Right lobe of liver (tissue), 6 donors: ENCODE data around the gene SNRNP200. TPM values are rescaled to one million over a fixed set of nuclear protein-coding genes. Genes with fewer than 3 reads are reported as not detected.

Experiments
- ATAC-seq, 4 donors: fragments of 200-7000 bp; cut with Tn5 transposase; one replicate each; pipeline ENCODE4 v1.9.1; 2020; ENCODE audit warnings: mild to moderate bottlenecking in 4 of 4, moderate library complexity in 4 of 4
- DNase-seq, 3 donors: peaks; one replicate each; pipeline ENCODE4 v3.0.0-alpha.2; 2020
- H3K27ac ChIP-seq, 3 donors: fragments of 200-600 bp; one replicate each; pipeline ENCODE4 v1.8.0; 2022
- H3K27me3 ChIP-seq, 2 donors: fragments of 200-600 bp; one replicate each; pipeline ENCODE4 v1.8.0; 2022
- H3K36me3 ChIP-seq, 4 donors: fragments of 200-600 bp; sonication (generic) in 1 of 4; one replicate each; pipeline versions ENCODE4 v1.5.1 to v1.8.0; 2017 to 2022; ENCODE audit warnings: control low read depth in 1 of 4
- H3K4me1 ChIP-seq, 4 donors: fragments of 200-600 bp; sonication (generic) in 1 of 4; one replicate each; pipeline versions ENCODE4 v1.5.1 to v1.8.0; 2017 to 2022; ENCODE audit warnings: control low read depth in 1 of 4
- H3K4me3 ChIP-seq, 3 donors: fragments of 200-600 bp; one replicate each; pipeline ENCODE4 v1.8.0; 2022
- H3K9me3 ChIP-seq, 4 donors: fragments of 200-600 bp; sonication (generic) in 1 of 4; one replicate each; pipeline versions ENCODE4 v1.5.1 to v1.8.0; 2017 to 2022; ENCODE audit warnings: control low read depth in 1 of 4
- POLR2A ChIP-seq: fragments of 450-650 bp; IDR thresholded peaks from one replicate; pipeline ENCODE4 v1.6.1; 2017; ENCODE audit warnings: antibody characterized with exemption, mild to moderate bottlenecking
- WGBS: methylation state at CpG from one replicate; pipeline ENCODE4 v1.1.6; 2018; ENCODE audit warnings: low coverage, low lambda C conversion rate; ENCODE audit not compliant: insufficient coverage; ENCODE audit errors: missing lambda C conversion rate; 5-methylcytosine and 5-hydroxymethylcytosine counted together
- intact Hi-C, 2 donors: fragments of 100-400 bp; cut with DNase I; formaldehyde crosslinking; loops; one replicate each; pipeline versions ENCODE4 v1.11.2 to v1.14.1; 2022
- total RNA-seq, 6 experiments: library from RNA; depleted of rRNA in 2 of 6; stranded (reverse); fragments of >200 nt in 2 of 6; fragmentation: NEBNext Ultra II Directional in 3 of 6; extraction: Animal tissue kit (Norgen Biotek cat#: 25700) in 3 of 6; gene quantifications; one replicate each; pipeline versions ENCODE4 v1.1.0 to v1.2.4, GENCODE V29; 2016 to 2023
- TF ChIP-seq, protein P1 (sequence below), 4 donors: fragments of 200-600 bp in 3 of 4; fragments of 450-650 bp in 1 of 4; IDR thresholded peaks; one replicate each; pipeline versions ENCODE4 v1.5.1 to v1.8.0; 2016 to 2022; ENCODE audit warnings: antibody characterized with exemption in 4 of 4, mild to moderate bottlenecking in 2 of 4
- donor health status: DM: no; HTN: yes; CAD: no.
- donor health status: DM: no; HTN: no; CAD: no.
- donor health status: DM: no; HTN: no; CAD: no.
- donor health status: DM: no; HTN: yes; CAD: no.
- donor health status: DM: no; HTN: yes; CAD: no.

SNRNP200 gene
- total RNA-seq, 6 experiments from 2014 or later = 43.6 to 52.5 (median 46.8) TPM

DNA sequence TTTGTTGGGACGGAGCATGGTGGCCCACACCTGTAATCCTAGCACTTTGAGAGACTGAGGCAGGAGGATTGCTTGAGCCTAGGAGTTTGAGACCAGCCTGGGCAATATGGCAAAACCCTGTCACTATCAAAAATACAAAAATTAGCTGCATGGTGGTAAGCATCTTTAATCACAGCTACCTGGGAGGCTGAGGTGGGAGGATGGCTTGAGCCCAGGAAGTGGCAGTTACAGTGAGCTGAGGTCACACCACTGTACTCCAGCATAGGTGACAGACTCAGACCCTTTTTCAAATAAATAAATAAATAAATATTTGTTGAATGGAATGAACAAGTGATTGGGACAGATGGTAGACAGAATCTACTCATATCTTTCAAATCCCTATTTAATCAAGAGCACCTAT, 14.1 kb upstream of the SNRNP200 start:
- Histone ChIP-seq H3K36me3 (no peaks in the 10 kb centered on the region), H3K4me3 (no peak overlapping the region), H3K9me3 (no peaks in the 10 kb centered on the region), H3K4me1 (peaks cover 0 to 10% (median 0%) of the 10 kb centered on the region in 4 donors), H3K27me3 (no peaks in the 10 kb centered on the region), H3K27ac (no peak overlapping the region)
- intact Hi-C loops = no loop called here
- ATAC-seq = no peak
- 45% methylated on average over 1 of the region's 1 CpG for WGBS
- TF ChIP-seq, protein P1, sequence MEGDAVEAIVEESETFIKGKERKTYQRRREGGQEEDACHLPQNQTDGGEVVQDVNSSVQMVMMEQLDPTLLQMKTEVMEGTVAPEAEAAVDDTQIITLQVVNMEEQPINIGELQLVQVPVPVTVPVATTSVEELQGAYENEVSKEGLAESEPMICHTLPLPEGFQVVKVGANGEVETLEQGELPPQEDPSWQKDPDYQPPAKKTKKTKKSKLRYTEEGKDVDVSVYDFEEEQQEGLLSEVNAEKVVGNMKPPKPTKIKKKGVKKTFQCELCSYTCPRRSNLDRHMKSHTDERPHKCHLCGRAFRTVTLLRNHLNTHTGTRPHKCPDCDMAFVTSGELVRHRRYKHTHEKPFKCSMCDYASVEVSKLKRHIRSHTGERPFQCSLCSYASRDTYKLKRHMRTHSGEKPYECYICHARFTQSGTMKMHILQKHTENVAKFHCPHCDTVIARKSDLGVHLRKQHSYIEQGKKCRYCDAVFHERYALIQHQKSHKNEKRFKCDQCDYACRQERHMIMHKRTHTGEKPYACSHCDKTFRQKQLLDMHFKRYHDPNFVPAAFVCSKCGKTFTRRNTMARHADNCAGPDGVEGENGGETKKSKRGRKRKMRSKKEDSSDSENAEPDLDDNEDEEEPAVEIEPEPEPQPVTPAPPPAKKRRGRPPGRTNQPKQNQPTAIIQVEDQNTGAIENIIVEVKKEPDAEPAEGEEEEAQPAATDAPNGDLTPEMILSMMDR (IDR thresholded peaks at IDR 0.05) = no peak
- no peak for TF ChIP-seq POLR2A
- DNase-seq = no peak

DNA sequence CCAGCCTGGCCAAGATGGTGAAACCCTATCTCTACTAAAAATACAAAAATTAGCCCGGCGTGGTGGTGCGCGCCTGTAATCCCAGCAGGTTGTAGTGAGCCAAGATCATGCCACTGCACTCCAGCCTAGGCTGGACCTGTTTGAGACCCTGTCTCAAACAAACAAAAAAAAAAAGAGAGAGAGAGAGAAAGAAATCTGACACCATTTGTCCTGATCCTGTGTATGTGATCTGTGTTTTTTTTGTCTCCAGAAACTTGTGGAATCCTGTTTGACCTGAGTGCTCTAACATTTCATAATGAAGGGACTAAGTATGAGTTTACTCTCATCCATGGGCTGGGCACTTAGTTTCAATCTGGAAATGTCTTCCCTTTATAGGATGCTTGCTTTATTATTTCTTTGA, 13.4 kb upstream of the SNRNP200 start:
- no peak for TF ChIP-seq POLR2A
- TF ChIP-seq, protein P1 (IDR thresholded peaks at IDR 0.05) = no peak
- Histone ChIP-seq H3K4me3 (no peak overlapping the region), H3K36me3 (no peaks in the 10 kb centered on the region), H3K27me3 (no peaks in the 10 kb centered on the region), H3K4me1 (peaks cover 0 to 10% (median 0%) of the 10 kb centered on the region in 4 donors), H3K9me3 (no peaks in the 10 kb centered on the region), H3K27ac (no peak overlapping the region)
- 100% methylated on average over 2 of the region's 4 CpGs for WGBS
- intact Hi-C loops = no loop called here
- no peak for DNase-seq
- no peak for ATAC-seq

DNA sequence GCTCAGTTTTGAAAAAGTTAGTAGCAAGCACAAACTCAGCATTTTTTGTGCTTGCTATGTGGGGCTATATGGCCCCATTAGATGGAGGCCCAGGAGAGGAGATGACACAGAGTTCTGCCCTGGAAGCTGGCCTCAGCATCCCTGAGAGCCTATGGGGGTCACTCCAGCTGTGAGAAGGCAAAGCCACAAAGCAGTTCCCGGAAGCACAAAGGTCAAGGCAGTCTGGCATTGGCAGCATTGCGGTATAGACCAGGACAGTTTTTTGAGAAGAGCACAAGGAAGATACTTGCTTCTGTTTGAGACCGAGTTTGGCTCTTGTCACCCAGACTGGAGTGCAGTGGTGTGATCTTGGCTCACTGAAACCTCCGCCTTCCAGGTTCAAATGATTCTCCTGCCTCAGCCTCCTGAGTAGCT, 12.2 kb upstream of the SNRNP200 start:
- WGBS = 80% methylated on average over 2 of the region's 4 CpGs
- Histone ChIP-seq H3K27ac (no peak overlapping the region), H3K27me3 (no peaks in the 10 kb centered on the region), H3K4me1 (peaks cover 0 to 10% (median 0%) of the 10 kb centered on the region in 4 donors), H3K4me3 (no peak overlapping the region), H3K36me3 (no peaks in the 10 kb centered on the region), H3K9me3 (no peaks in the 10 kb centered on the region)
- ATAC-seq (no peak), DNase-seq (no peak)
- intact Hi-C loops = no loop called here
- TF ChIP-seq, protein P1 (IDR thresholded peaks at IDR 0.05) = no peak
- no peak for TF ChIP-seq POLR2A

DNA sequence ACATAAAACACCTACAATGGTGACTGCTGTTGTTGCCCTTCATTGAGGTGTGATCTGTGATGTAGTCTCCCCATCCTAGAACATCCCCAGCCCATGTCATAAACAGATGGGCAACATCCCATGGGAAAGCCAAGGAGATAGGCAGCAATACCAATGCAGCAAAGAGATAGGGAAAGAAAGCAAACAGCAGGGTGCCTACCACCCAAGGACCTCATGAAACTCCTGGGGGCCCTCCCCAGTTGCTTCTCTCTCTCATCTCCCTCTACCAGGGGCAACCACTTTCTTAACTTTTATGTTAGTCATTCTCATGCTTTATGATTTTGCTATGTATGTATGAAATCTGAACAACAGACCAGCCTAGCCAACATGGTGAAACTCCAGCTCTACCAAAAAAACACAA, 11.7 kb upstream of the SNRNP200 start:
- H3K9me3 ChIP-seq = no peaks in the 10 kb centered on the region
- H3K36me3 ChIP-seq = no peaks in the 10 kb centered on the region
- no peak for ATAC-seq
- no peak for TF ChIP-seq POLR2A
- TF ChIP-seq, protein P1 (IDR thresholded peaks at IDR 0.05) = no peak
- peaks cover 0 to 10% (median 0%) of the 10 kb centered on the region in 4 donors for H3K4me1 ChIP-seq
- intact Hi-C loops = no loop called here
- H3K27me3 ChIP-seq = no peaks in the 10 kb centered on the region
- no peak overlapping the region for H3K4me3 ChIP-seq
- H3K27ac ChIP-seq = no peak overlapping the region
- DNase-seq = no peak
